ENCODE results near the gene TRIM65.

TRIM65 gene

DNA sequence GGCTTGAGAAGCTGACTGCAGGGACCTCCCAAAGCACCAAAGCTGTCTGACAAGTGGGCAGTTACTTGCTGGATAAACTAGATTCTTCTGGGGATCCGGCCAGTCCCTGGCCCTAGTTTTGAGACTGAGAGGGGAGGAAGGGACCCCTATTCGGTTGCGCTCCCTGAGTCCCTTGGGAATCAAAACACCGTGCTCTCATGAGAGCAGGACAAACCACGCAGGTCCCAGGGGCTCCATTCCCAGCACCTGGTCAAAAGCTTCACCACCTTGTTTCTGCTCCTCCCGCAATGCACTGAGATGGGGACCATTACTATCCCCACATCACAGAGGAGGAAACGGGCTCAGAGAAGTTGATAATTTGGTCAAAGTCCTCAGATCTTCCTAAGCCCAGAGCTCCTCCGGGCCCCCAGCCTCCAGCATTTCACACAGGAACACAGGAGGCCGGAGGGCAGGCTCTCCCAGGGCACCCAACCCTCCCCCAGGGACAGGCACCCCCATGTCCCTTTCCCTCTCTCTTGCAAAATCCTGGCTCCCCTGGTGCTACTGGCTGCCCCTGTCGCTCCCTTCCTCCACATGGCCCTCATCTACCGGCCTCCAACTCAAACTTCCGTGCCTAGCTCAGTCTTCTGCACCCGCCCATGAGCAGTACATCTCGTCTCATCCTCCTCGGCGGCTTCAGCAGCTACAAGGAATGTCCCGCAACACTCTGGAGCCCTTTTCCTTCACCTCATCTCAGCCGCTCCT, 3.3 kb downstream of the TRIM65 start:
- Histone ChIP-seq H3K9ac (ENCODE audit: low read length) (peak overlapping the region; percentile 4), H3K79me2 (ENCODE audit: control insufficient read depth, insufficient read depth, low read length) (peaks cover 18% of the 10 kb centered on the region), H3K36me3 (ENCODE audit: control insufficient read depth, insufficient read depth, low read length) (peaks cover 3% of the 10 kb centered on the region), H2BK15ac (replicated peaks; ENCODE audit: low read depth) (no peak overlapping the region), H3K27me3 (ENCODE audit: insufficient read depth, low read length, poor library complexity) (no peaks in the 10 kb centered on the region), H3K56ac (ENCODE audit: low read length) (no peak overlapping the region), H3K4ac (ENCODE audit: low read depth, low read length) (no peak overlapping the region), H4K5ac (ENCODE audit: low read length) (no peak overlapping the region), H4K8ac (ENCODE audit: low read depth, low read length) (no peak overlapping the region), H2BK5ac (ENCODE audit: low read length) (no peak overlapping the region), H3K23ac (ENCODE audit: low read length) (no peak overlapping the region), H3K4me1 (ENCODE audit: control insufficient read depth, low read depth, low read length) (peaks cover 5% of the 10 kb centered on the region), H3K18ac (ENCODE audit: low read length) (no peak overlapping the region), H3K27ac (ENCODE audit: low read depth, low read length) (no peak overlapping the region), H3K4me2 (ENCODE audit: low read length) (no peak overlapping the region), H2BK120ac (ENCODE audit: low read depth, low read length) (no peak overlapping the region), H3K4me3 (ENCODE audit: low read length) (no peak overlapping the region), H2AK5ac (ENCODE audit: low read length) (no peak overlapping the region), H3K79me1 (ENCODE audit: low read length) (peaks cover 14% of the 10 kb centered on the region)
- no peak for DNase-seq
- WGBS (ENCODE audit: extremely low coverage, insufficient coverage, low lambda C conversion rate) = no CpG with 5 or more reads among the region's 18 CpGs

DNA sequence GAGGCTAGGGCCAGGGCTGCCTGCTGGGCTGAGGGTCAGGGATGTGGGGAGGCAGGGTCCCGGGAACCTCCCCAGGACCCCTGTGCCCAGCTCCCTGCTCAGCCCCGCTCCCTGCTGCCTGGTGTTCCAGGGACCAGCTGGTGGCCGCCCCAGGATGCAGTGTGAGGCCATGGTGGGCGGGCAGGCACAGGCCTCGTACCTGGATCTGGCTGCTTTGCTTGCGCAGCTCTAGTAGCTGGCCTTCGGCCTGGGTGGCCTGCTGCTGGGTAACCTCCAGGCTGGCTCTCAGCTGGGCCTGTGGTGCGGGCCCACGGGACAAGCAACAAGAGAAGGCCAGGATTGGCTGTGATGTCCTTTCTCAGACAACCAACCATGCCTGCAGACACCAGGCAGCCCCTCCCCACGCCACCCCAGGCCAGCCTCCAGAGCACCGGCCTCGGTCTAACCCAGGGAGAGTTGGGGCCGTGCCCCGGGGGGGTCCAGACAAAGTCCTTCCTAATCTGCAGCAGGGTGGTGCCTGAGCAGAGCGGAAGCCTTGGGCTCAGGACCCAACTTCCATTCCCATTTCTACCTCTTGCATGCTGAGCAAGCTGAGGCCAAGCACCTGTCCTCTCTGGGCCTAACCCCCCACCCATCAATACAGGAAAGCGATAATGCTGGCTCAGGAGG, 4.1 kb downstream of the TRIM65 start:
- Histone ChIP-seq H3K23ac (ENCODE audit: low read length) (no peak overlapping the region), H2BK5ac (ENCODE audit: low read length) (no peak overlapping the region), H3K9ac (ENCODE audit: low read length) (no peak overlapping the region), H2BK120ac (ENCODE audit: low read depth, low read length) (no peak overlapping the region), H3K18ac (ENCODE audit: low read length) (no peak overlapping the region), H4K8ac (ENCODE audit: low read depth, low read length) (no peak overlapping the region), H3K4me1 (ENCODE audit: control insufficient read depth, low read depth, low read length) (peaks cover 5% of the 10 kb centered on the region), H3K79me1 (ENCODE audit: low read length) (peaks cover 14% of the 10 kb centered on the region), H3K56ac (ENCODE audit: low read length) (no peak overlapping the region), H2BK15ac (replicated peaks; ENCODE audit: low read depth) (no peak overlapping the region), H3K36me3 (ENCODE audit: control insufficient read depth, insufficient read depth, low read length) (peaks cover 3% of the 10 kb centered on the region), H3K27ac (ENCODE audit: low read depth, low read length) (no peak overlapping the region), H4K5ac (ENCODE audit: low read length) (no peak overlapping the region), H3K27me3 (ENCODE audit: insufficient read depth, low read length, poor library complexity) (no peaks in the 10 kb centered on the region), H2AK5ac (ENCODE audit: low read length) (no peak overlapping the region), H3K4ac (ENCODE audit: low read depth, low read length) (no peak overlapping the region), H3K4me2 (ENCODE audit: low read length) (no peak overlapping the region), H3K4me3 (ENCODE audit: low read length) (no peak overlapping the region), H3K79me2 (ENCODE audit: control insufficient read depth, insufficient read depth, low read length) (peaks cover 18% of the 10 kb centered on the region)
- WGBS (ENCODE audit: extremely low coverage, insufficient coverage, low lambda C conversion rate) = no CpG with 5 or more reads among the region's 16 CpGs
- DNase-seq = no peak

- peaks cover 14% of the 10 kb centered on the region for H3K79me1 ChIP-seq (ENCODE audit: low read length)
- H3K79me2 ChIP-seq (ENCODE audit: control insufficient read depth, insufficient read depth, low read length) = peaks cover 18% of the 10 kb centered on the region
- no peak overlapping the region for H3K4me2 ChIP-seq (ENCODE audit: low read length)
- no peak overlapping the region for H2AK5ac ChIP-seq (ENCODE audit: low read length)
- no CpG with 5 or more reads among the region's 32 CpGs for WGBS (ENCODE audit: extremely low coverage, insufficient coverage, low lambda C conversion rate)
- no peak overlapping the region for H4K8ac ChIP-seq (ENCODE audit: low read depth, low read length)
- H3K4me1 ChIP-seq (ENCODE audit: control insufficient read depth, low read depth, low read length) = peaks cover 5% of the 10 kb centered on the region
- no peak overlapping the region for H3K23ac ChIP-seq (ENCODE audit: low read length)
- no peak overlapping the region for H2BK5ac ChIP-seq (ENCODE audit: low read length)
- no peak overlapping the region for H3K18ac ChIP-seq (ENCODE audit: low read length)
- no peak overlapping the region for H3K56ac ChIP-seq (ENCODE audit: low read length)
- H3K27me3 ChIP-seq (ENCODE audit: insufficient read depth, low read length, poor library complexity) = no peaks in the 10 kb centered on the region
- H4K5ac ChIP-seq (ENCODE audit: low read length) = no peak overlapping the region
- H2BK120ac ChIP-seq (ENCODE audit: low read depth, low read length) = no peak overlapping the region
- no peak overlapping the region for H3K4me3 ChIP-seq (ENCODE audit: low read length)
- H3K9ac ChIP-seq (ENCODE audit: low read length) = no peak overlapping the region
- no peak overlapping the region for H3K27ac ChIP-seq (ENCODE audit: low read depth, low read length)
- DNase-seq = no peak
- peaks cover 3% of the 10 kb centered on the region for H3K36me3 ChIP-seq (ENCODE audit: control insufficient read depth, insufficient read depth, low read length)
- H2BK15ac ChIP-seq (replicated peaks; ENCODE audit: low read depth) = no peak overlapping the region
- H3K4ac ChIP-seq (ENCODE audit: low read depth, low read length) = no peak overlapping the region
Measured at GRCh38 chr17:75891605-75892555, 4.9 kb downstream of the TRIM65 start.

GRCh38 chr17:75891022-75891604, 5.6 kb downstream of the TRIM65 start:
- Histone ChIP-seq H2BK15ac (replicated peaks; ENCODE audit: low read depth) (no peak overlapping the region), H3K36me3 (ENCODE audit: control insufficient read depth, insufficient read depth, low read length) (peaks cover 3% of the 10 kb centered on the region), H3K4me2 (ENCODE audit: low read length) (no peak overlapping the region), H4K5ac (ENCODE audit: low read length) (no peak overlapping the region), H2AK5ac (ENCODE audit: low read length) (no peak overlapping the region), H3K9ac (ENCODE audit: low read length) (no peak overlapping the region), H3K4me3 (ENCODE audit: low read length) (no peak overlapping the region), H3K27ac (ENCODE audit: low read depth, low read length) (no peak overlapping the region), H3K23ac (ENCODE audit: low read length) (no peak overlapping the region), H3K27me3 (ENCODE audit: insufficient read depth, low read length, poor library complexity) (no peaks in the 10 kb centered on the region), H4K8ac (ENCODE audit: low read depth, low read length) (no peak overlapping the region), H3K18ac (ENCODE audit: low read length) (no peak overlapping the region), H3K79me2 (ENCODE audit: control insufficient read depth, insufficient read depth, low read length) (peaks cover 18% of the 10 kb centered on the region), H2BK5ac (ENCODE audit: low read length) (no peak overlapping the region), H3K79me1 (ENCODE audit: low read length) (peaks cover 14% of the 10 kb centered on the region), H3K4ac (ENCODE audit: low read depth, low read length) (no peak overlapping the region), H2BK120ac (ENCODE audit: low read depth, low read length) (no peak overlapping the region), H3K4me1 (ENCODE audit: control insufficient read depth, low read depth, low read length) (peaks cover 5% of the 10 kb centered on the region), H3K56ac (ENCODE audit: low read length) (no peak overlapping the region)
- WGBS (ENCODE audit: extremely low coverage, insufficient coverage, low lambda C conversion rate) = no CpG with 5 or more reads among the region's 31 CpGs
- no peak for DNase-seq

DNA sequence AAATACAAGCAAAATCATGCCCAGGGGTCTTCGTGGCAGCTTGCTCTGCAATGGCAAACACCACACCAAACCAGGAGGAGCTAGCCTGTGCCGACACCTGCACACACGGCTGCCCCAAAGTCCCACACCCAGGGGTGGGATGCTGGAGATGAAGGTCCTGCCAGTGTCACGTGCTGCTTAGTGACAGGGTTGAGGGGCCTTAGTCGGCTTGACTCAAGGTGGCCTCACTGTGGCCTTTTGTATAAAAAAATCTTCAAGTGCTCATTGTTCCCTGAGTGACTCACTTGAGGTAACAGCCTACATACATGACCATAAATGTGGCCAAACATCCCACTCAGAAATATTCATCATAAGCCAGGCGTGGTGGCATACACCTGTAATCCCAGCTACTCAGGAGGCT, 7.3 kb downstream of the TRIM65 start:
- no peak overlapping the region for H3K56ac ChIP-seq (ENCODE audit: low read length)
- no peak overlapping the region for H3K9ac ChIP-seq (ENCODE audit: low read length)
- no peak overlapping the region for H3K4ac ChIP-seq (ENCODE audit: low read depth, low read length)
- peaks cover 3% of the 10 kb centered on the region for H3K36me3 ChIP-seq (ENCODE audit: control insufficient read depth, insufficient read depth, low read length)
- H4K5ac ChIP-seq (ENCODE audit: low read length) = no peak overlapping the region
- no peak overlapping the region for H4K8ac ChIP-seq (ENCODE audit: low read depth, low read length)
- no peak overlapping the region for H2BK15ac ChIP-seq (replicated peaks; ENCODE audit: low read depth)
- H2BK120ac ChIP-seq (ENCODE audit: low read depth, low read length) = no peak overlapping the region
- H3K4me2 ChIP-seq (ENCODE audit: low read length) = no peak overlapping the region
- no peak overlapping the region for H3K18ac ChIP-seq (ENCODE audit: low read length)
- whole genome bisulfite sequencing (ENCODE audit: extremely low coverage, insufficient coverage, low lambda C conversion rate) = no CpG with 5 or more reads among the region's 6 CpGs
- no peak for DNase-seq
- no peaks in the 10 kb centered on the region for H3K4me1 ChIP-seq (ENCODE audit: control insufficient read depth, low read depth, low read length)
- no peak overlapping the region for H2BK5ac ChIP-seq (ENCODE audit: low read length)
- no peak overlapping the region for H3K23ac ChIP-seq (ENCODE audit: low read length)
- H3K27ac ChIP-seq (ENCODE audit: low read depth, low read length) = no peak overlapping the region
- H3K79me1 ChIP-seq (ENCODE audit: low read length) = peaks cover 9% of the 10 kb centered on the region
- H2AK5ac ChIP-seq (ENCODE audit: low read length) = no peak overlapping the region
- H3K27me3 ChIP-seq (ENCODE audit: insufficient read depth, low read length, poor library complexity) = no peaks in the 10 kb centered on the region
- no peak overlapping the region for H3K4me3 ChIP-seq (ENCODE audit: low read length)
- H3K79me2 ChIP-seq (ENCODE audit: control insufficient read depth, insufficient read depth, low read length) = peaks cover 7% of the 10 kb centered on the region
